ENCODE measurements around the gene SPACA4. TPM values are rescaled to one million over a fixed set of nuclear protein-coding genes. Genes with fewer than 3 reads are reported as not detected.

SPACA4 gene
- polyA plus RNA-seq, 2 of the 4 experiments (the other 2 are of a cell fraction) = 0.08 to 0.12 TPM

GRCh38 chr19:48569814-48570213, 36.7 kb upstream of the SPACA4 start:
- Histone ChIP-seq H3K4me2 (no peak overlapping the region), H3K9me3 (no peaks in the 10 kb centered on the region), H3K4me3 (no peak overlapping the region), H3K27ac (peak overlapping the region; percentile 97 to 100), H3K4me1 (peaks cover 85% of the 10 kb centered on the region)
- ChIA-PET CTCF (interaction anchor here (0.8 to 21.8 kb wide), 5 partner anchors 9 to 63 kb away, joined by 3 to 618 read pairs (median 11); no protein-coding TSS in a partner anchor), POLR2A (no interaction called here)
- TF ChIP-seq ATOH8 (CRISPR knock-in tag; IDR thresholded peaks at IDR 0.05; ENCODE audit: low read depth) = no peak
- no peak for TF ChIP-seq HOXA7 (CRISPR knock-in tag; IDR thresholded peaks at IDR 0.05)
- TF ChIP-seq ZFP36 (IDR thresholded peaks at IDR 0.05; ENCODE audit: borderline replicate concordance, partially characterized antibody) = no peak
- no peak for TF ChIP-seq CBX8 (IDR thresholded peaks at IDR 0.05)
- no peak for TF ChIP-seq FOSL2 (IDR thresholded peaks at IDR 0.05)
- TF ChIP-seq FOSL2 (CRISPR knock-in tag; IDR thresholded peaks at IDR 0.05) = no peak
- TF ChIP-seq, protein P1, sequence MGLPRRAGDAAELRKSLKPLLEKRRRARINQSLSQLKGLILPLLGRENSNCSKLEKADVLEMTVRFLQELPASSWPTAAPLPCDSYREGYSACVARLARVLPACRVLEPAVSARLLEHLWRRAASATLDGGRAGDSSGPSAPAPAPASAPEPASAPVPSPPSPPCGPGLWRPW (IDR thresholded peaks at IDR 0.05) = no peak
- 90% methylated on average over 11 of the region's 11 CpGs for WGBS (ENCODE audit: missing lambda C conversion rate)
- DNase-seq (ENCODE audit: low read depth in 1 of 2, low spot score in 1 of 2) (no peak), ATAC-seq (no peak), FAIRE-seq (no peak)

DNA sequence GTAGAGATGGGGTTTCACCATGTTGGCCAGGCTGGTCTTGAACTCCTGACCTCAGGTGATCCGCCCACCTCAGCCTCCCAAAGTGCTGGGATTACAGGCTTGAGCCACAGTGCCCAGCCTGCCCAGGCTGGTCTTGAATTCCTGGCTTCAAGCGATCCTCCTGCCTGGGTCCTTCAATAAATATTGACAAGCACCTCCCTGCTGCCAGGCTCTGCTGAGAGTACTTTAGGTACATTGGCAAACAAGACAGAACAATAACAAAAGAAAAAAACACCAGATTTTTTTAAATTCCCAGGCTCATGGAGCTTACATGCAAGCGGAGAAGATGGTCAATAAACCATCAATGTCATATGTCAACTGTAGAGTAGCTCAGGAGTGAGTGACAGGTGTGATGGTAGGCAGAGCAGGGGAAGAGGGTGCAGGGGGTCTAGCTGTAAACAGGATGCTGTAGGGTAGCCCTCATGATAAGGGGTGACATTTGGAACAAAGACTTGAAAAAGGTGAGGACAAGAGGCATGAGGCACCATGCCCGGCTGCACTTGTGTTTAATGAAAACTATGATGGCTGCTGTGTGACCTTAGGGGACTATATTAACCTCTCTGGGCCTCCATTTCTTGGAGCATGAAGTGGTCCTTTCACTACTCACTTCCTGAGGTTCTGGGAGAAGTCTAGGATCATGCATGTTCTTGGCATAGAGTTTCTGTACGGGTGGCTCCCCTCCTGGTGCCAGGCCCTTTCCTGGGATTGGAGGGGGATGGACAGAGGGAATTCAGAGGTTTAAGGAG, 35.0 kb upstream of the SPACA4 start:
- POLR2A ChIA-PET = interaction anchor here (0.6 kb wide), 2 partner anchors 15 to 16 kb away, joined by 3 to 4 read pairs; no protein-coding TSS in a partner anchor
- H3K4me1 ChIP-seq = peaks cover 74% of the 10 kb centered on the region
- H3K4me2 ChIP-seq = peak overlapping the region; percentile 15; the same call in 2 of the 3 replicates
- no peaks in the 10 kb centered on the region for H3K9me3 ChIP-seq
- no peak for ATAC-seq
- peak in 1 of 2 experiments; percentile 86 for DNase-seq (ENCODE audit: low read depth in 1 of 2, low spot score in 1 of 2)
- H3K4me3 ChIP-seq = no peak overlapping the region
- CTCF ChIA-PET = interaction anchor here (1.0 to 21.8 kb wide), 8 partner anchors 11 to 180 kb away, joined by 3 to 618 read pairs (median 8); partner anchors contain the start of gene KDELR1
- WGBS (ENCODE audit: missing lambda C conversion rate) = 45% methylated on average over 4 of the region's 5 CpGs
- no peak for FAIRE-seq
- H3K27ac ChIP-seq = peak overlapping the region; percentile 97 to 100
- TF ChIP-seq JUN (IDR thresholded peaks at IDR 0.05) (0 out of 5 replicates have a peak, but pooled peaks of 1 of the 2 experiments have one; percentile 44), MAFK (IDR thresholded peaks at IDR 0.05; ENCODE audit: partially characterized antibody) (no peak), HEYL (CRISPR knock-in tag; IDR thresholded peaks at IDR 0.05) (no peak), ESRRA (IDR thresholded peaks at IDR 0.05; ENCODE audit: borderline replicate concordance, low read length) (no peak), JUNB (IDR thresholded peaks at IDR 0.05) (no peak), BHLHE40 (IDR thresholded peaks at IDR 0.05; ENCODE audit: low read depth, low read length) (no peak), HDAC2 (IDR thresholded peaks at IDR 0.05) (peak; percentile 82; the same call in 1 of the 2 replicates), FOSB (CRISPR knock-in tag; IDR thresholded peaks at IDR 0.05) (peak; percentile 78; the same call in 1 of the 2 replicates), KDM1A (IDR thresholded peaks at IDR 0.05; ENCODE audit: low read depth) (peak; percentile 91), HOXA7 (CRISPR knock-in tag; IDR thresholded peaks at IDR 0.05) (peak; percentile 63; the same call in 1 of the 2 replicates), KDM5A (IDR thresholded peaks at IDR 0.05) (no peak), ZSCAN20 (CRISPR knock-in tag; IDR thresholded peaks at IDR 0.05) (no peak), POLR2AphosphoS2 (conservative IDR thresholded peaks at IDR 0.05; ENCODE audit: low read length) (no peak), CHD4 (IDR thresholded peaks at IDR 0.05; ENCODE audit: borderline replicate concordance) (no peak; the same call in 1 of the 2 replicates), HOXB5 (CRISPR knock-in tag; IDR thresholded peaks at IDR 0.05) (no peak), RAD21 (conservative IDR thresholded peaks at IDR 0.05 in 1 of 2, IDR thresholded peaks at IDR 0.05 in 1 of 2) (no peak), EP300 (IDR thresholded peaks at IDR 0.05) (no peak), NFE2L2 (conservative IDR thresholded peaks at IDR 0.05; ENCODE audit: low read length) (no peak), CBX8 (IDR thresholded peaks at IDR 0.05) (no peak), CBX2 (IDR thresholded peaks at IDR 0.05; ENCODE audit: borderline replicate concordance, low read depth) (no peak), MYC (IDR thresholded peaks at IDR 0.05; ENCODE audit: borderline replicate concordance, low read length) (no peak), CEBPB (IDR thresholded peaks at IDR 0.05) (no peak), ZFP36 (IDR thresholded peaks at IDR 0.05; ENCODE audit: borderline replicate concordance, partially characterized antibody) (peak; percentile 93), NR3C1 (IDR thresholded peaks at IDR 0.05) (no peak)
- TF ChIP-seq, protein P2, sequence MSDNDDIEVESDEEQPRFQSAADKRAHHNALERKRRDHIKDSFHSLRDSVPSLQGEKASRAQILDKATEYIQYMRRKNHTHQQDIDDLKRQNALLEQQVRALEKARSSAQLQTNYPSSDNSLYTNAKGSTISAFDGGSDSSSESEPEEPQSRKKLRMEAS (IDR thresholded peaks at IDR 0.05) = no peak
- TF ChIP-seq, protein P3, sequence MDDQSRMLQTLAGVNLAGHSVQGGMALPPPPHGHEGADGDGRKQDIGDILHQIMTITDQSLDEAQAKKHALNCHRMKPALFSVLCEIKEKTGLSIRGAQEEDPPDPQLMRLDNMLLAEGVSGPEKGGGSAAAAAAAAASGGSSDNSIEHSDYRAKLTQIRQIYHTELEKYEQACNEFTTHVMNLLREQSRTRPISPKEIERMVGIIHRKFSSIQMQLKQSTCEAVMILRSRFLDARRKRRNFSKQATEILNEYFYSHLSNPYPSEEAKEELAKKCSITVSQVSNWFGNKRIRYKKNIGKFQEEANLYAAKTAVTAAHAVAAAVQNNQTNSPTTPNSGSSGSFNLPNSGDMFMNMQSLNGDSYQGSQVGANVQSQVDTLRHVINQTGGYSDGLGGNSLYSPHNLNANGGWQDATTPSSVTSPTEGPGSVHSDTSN (IDR thresholded peaks at IDR 0.05) = no peak
- TF ChIP-seq, protein P4, sequence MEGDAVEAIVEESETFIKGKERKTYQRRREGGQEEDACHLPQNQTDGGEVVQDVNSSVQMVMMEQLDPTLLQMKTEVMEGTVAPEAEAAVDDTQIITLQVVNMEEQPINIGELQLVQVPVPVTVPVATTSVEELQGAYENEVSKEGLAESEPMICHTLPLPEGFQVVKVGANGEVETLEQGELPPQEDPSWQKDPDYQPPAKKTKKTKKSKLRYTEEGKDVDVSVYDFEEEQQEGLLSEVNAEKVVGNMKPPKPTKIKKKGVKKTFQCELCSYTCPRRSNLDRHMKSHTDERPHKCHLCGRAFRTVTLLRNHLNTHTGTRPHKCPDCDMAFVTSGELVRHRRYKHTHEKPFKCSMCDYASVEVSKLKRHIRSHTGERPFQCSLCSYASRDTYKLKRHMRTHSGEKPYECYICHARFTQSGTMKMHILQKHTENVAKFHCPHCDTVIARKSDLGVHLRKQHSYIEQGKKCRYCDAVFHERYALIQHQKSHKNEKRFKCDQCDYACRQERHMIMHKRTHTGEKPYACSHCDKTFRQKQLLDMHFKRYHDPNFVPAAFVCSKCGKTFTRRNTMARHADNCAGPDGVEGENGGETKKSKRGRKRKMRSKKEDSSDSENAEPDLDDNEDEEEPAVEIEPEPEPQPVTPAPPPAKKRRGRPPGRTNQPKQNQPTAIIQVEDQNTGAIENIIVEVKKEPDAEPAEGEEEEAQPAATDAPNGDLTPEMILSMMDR (IDR thresholded peaks at IDR 0.05) = no peak
- TF ChIP-seq, protein P5, sequence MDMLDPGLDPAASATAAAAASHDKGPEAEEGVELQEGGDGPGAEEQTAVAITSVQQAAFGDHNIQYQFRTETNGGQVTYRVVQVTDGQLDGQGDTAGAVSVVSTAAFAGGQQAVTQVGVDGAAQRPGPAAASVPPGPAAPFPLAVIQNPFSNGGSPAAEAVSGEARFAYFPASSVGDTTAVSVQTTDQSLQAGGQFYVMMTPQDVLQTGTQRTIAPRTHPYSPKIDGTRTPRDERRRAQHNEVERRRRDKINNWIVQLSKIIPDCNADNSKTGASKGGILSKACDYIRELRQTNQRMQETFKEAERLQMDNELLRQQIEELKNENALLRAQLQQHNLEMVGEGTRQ (IDR thresholded peaks at IDR 0.05) = no peak
- TF ChIP-seq, protein P6, sequence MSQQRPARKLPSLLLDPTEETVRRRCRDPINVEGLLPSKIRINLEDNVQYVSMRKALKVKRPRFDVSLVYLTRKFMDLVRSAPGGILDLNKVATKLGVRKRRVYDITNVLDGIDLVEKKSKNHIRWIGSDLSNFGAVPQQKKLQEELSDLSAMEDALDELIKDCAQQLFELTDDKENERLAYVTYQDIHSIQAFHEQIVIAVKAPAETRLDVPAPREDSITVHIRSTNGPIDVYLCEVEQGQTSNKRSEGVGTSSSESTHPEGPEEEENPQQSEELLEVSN (IDR thresholded peaks at IDR 0.05; ENCODE audit: borderline replicate concordance, low read depth) = no peak

All from A549 (cell line).